Activated naive CD4-positive, alpha-beta T cell treated with anti-CD3 and anti-CD28 coated beads, Interleukin-2, amount 50 U/mL, for 72 hours (primary cell): Measurements from ENCODE around the gene PTPRM. TPM values are rescaled to one million over a fixed set of nuclear protein-coding genes. Genes with fewer than 3 reads are reported as not detected.

Experiments used
- ATAC-seq, 2 donors: fragments of 150-1000 bp; cut with Tn5 transposase; 2 replicates each; pipeline ENCODE4 v1.10.0; 2021; ENCODE audit warnings: mild to moderate bottlenecking in 2 of 2, moderate library complexity in 2 of 2
- DNase-seq, 2 donors: peaks; one replicate each; pipeline ENCODE4 v3.0.0; 2021 to 2022; ENCODE audit warnings: low spot score in 2 of 2
- H3K27ac Mint-ChIP-seq, 2 donors: one replicate each; pipeline ENCODE4 v1.8.0; 2022; ENCODE audit warnings: mild to moderate bottlenecking in 2 of 2, mixed read lengths in 2 of 2
- H3K36me3 Mint-ChIP-seq, 2 donors: one replicate each; pipeline ENCODE4 v1.8.0; 2022; ENCODE audit warnings: mixed read lengths in 2 of 2
- H3K9me3 Mint-ChIP-seq, 2 donors: one replicate each; pipeline ENCODE4 v1.8.0; 2022; ENCODE audit warnings: mixed read lengths in 2 of 2
- total RNA-seq, 2 donors: library from RNA; stranded (reverse); gene quantifications; one replicate each; pipeline ENCODE4 v1.2.3, GENCODE V29; 2022

The PTPRM gene
- total RNA-seq, 2 donors from 2014 or later: 1.7 to 2.8 TPM

DNA sequence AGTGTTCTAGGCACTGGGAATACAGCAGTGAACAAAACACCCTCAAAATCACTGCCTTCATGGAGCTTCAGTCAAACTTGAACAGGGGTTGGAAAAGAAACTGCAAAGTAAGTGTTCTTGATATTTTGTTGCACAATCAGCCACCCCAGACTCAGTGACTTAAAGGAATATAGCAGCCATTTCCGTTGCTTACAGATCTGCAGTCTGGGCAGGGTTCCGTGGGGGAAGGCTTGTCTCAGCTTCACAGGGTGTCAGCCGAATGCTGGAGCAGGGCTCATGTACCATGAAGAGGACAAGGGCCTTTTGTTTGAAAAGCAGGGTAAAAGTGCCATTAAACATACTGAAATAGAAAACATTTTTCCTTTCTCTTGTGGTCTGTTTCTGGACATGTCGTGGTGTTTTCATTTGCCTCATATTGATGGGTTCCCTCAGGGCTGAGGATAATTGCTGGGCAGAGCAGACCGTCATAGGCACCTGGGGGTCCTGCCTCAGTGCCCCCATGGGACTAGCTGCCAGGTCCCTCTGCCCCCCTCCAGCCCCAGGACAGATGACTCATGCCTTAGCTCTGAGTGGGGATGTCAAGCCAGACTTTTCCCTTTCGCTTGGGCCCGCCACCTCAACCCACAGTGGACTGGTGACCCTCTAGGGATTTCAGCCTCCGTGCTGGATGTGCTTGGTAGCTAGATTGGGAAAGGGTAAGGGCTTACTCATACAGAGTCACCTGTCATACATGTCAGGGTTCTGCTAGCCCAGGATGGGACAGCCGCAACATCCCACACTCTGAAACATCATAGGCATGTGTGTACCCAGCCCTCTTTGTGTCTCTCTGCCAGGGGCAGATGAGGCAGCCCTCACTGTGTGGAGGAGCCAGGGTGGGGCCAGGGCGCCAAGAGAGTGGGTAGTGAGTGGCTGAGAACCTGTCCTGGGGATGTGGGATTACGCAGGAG is 96.5 kb downstream of the PTPRM start:
- DNase-seq: no peak
- no peaks in the 10 kb centered on the region for H3K36me3 Mint-ChIP-seq
- no peak for ATAC-seq
- no peak overlapping the region for H3K27ac Mint-ChIP-seq
- H3K9me3 Mint-ChIP-seq: peaks cover 1 to 3% of the 10 kb centered on the region in 2 donors

DNA sequence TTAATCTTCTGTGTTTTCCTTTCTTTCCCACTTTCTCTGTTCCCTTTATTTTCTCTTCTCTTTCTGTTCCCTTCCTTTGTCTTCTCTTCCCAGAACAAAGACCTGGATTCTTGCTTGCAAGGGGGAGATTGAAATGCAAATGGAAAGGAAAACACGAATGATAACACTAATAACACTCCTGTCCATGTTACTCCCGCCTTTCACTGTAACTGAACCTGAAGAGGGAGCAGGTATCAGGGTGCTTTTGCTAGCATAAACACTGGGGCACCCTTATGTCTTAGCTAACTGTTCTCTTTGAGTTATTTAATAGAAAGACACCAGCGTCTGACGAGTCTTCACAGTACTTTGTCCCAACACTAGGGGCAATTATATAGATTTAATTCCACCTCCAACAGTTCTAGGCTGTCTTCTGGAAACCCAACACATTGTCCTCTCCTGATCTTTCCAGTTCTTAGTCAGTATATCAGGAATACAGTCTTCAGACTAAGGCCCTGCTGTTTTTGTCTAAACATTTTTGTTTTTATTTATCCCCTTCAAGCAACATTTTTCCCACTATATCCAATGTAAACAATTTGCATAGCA is 99.2 kb downstream of the PTPRM start:
- Mint-ChIP-seq H3K9me3 (peaks cover 3 to 5% of the 10 kb centered on the region in 2 donors), H3K36me3 (peaks cover 0 to 7% of the 10 kb centered on the region in 2 donors), H3K27ac (no peak overlapping the region)
- ATAC-seq (no peak), DNase-seq (no peak)

GRCh38 chr18:7668392-7668791 is 101.3 kb downstream of the PTPRM start:
- ATAC-seq (no peak), DNase-seq (no peak)
- peaks cover 0 to 7% of the 10 kb centered on the region in 2 donors for H3K36me3 Mint-ChIP-seq
- peaks cover 4 to 5% of the 10 kb centered on the region in 2 donors for H3K9me3 Mint-ChIP-seq
- no peak overlapping the region for H3K27ac Mint-ChIP-seq

DNA sequence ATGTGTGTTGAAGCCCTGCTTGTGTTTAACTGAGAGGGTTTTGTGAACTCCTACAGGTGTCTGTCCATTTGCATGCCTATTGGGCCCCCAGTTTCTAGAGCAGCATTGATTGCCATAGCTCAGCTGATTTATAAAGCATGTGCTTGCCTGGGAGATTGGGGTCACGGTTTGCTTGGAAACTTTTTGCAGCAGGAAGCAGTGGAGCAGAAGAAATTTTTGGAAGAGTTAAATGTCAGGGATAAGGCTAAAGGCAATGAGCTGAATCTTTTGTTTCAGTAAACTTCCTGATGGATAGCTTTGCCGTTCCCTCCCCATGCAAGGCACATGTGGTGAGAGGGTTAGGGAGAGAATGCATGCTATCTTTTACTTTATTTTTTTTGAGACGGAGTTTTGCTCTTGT is 102.2 kb downstream of the PTPRM start:
- Mint-ChIP-seq H3K9me3 (peaks cover 5 to 8% of the 10 kb centered on the region in 2 donors), H3K36me3 (peaks cover 0 to 7% of the 10 kb centered on the region in 2 donors), H3K27ac (no peak overlapping the region)
- no peak for DNase-seq
- ATAC-seq: no peak

DNA sequence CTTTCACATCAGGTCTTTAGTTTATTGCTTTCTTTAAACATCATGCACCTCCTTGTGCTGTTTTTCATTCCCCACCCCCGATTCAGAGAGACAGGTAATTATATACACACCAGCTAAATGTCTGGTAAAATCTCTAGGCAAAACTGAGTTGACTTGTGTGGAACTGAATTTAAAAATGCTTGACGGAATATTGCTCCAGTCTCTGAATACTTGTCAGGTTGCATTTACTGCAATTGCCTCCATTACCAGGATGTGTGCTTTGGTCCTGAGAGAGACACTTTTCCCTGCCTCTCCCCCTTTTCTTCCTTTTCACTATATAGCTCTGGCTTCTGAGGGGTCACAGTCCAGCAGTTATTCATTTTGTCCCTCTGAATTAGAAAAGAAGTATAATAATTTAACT is 104.0 kb downstream of the PTPRM start:
- DNase-seq: no peak
- no peak overlapping the region for H3K27ac Mint-ChIP-seq
- ATAC-seq: no peak
- H3K36me3 Mint-ChIP-seq: peaks cover 0 to 7% of the 10 kb centered on the region in 2 donors
- peaks cover 5 to 12% of the 10 kb centered on the region in 2 donors for H3K9me3 Mint-ChIP-seq

- H3K9me3 Mint-ChIP-seq: peaks cover 0 to 12% of the 10 kb centered on the region in 2 donors
- ATAC-seq (no peak), DNase-seq (no peak)
- no peaks in the 10 kb centered on the region for H3K36me3 Mint-ChIP-seq
- H3K27ac Mint-ChIP-seq: no peak overlapping the region
Measured at GRCh38 chr18:7676253-7676873, 109.2 kb downstream of the PTPRM start.

DNA sequence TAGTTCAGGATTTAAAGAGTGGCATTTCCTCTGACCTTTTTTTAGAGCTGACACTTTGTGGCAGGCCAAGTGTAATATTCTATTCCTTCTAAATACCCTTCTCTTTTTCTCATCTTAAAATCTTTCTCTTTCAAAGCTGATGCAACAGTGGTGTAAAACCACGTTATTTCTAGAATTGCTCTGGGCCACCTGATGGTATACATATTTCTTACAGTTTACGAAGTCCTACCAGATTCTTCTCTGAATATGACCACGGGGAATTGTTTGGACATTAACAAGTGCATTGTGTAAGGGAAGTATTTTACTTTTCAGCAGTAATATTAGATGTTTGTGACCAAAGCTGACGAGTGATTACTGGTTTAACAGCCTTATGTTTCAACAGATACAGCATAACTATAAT is 109.9 kb downstream of the PTPRM start:
- DNase-seq: no peak
- H3K9me3 Mint-ChIP-seq: peaks cover 0 to 12% of the 10 kb centered on the region in 2 donors
- no peak overlapping the region for H3K27ac Mint-ChIP-seq
- H3K36me3 Mint-ChIP-seq: no peaks in the 10 kb centered on the region
- ATAC-seq: no peak

DNA sequence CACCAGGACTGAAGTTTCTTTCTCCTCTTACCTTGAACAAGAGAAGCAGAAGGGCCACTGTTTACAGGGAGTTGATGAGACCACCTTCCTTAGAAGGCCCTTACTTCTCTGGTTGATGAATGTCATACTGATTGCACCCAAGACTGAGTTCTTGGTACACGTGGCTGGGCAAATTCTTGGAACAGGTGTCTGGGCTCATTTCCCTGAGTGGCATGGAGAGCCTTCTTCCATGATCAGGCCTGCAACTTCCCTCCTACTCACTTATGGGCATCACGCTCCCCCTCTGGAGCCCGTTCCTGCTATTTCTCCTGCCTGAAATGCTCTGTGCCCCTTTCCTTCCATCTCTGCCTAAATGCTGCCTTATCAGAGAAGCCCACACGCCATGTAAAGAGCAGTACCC is 110.3 kb downstream of the PTPRM start:
- no peak for ATAC-seq
- H3K36me3 Mint-ChIP-seq: no peaks in the 10 kb centered on the region
- peaks cover 0 to 12% of the 10 kb centered on the region in 2 donors for H3K9me3 Mint-ChIP-seq
- H3K27ac Mint-ChIP-seq: no peak overlapping the region
- no peak for DNase-seq

GRCh38 chr18:7678389-7678788 is 111.3 kb downstream of the PTPRM start:
- no peak for ATAC-seq
- Mint-ChIP-seq H3K27ac (no peak overlapping the region), H3K9me3 (peaks cover 0 to 8% of the 10 kb centered on the region in 2 donors), H3K36me3 (no peaks in the 10 kb centered on the region)
- no peak for DNase-seq

DNA sequence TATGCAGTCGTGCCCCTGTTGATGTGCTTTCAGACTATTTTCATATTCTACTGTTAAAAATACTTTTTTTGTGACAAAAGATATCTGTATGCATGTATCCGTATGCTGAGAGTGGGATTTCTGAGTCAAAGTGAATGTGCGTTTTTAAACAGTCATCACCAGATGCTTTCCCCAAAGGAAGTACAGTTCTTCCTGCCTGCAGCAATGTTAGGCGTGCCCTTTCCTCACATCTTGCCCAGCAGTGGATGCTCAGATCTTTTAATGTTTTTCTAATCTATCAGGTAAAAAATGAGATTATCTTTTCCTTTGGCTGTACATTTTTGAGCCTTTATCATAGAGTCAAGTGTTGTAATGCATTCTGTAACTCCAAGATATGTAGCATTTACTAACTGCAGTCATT is 111.7 kb downstream of the PTPRM start:
- no peak overlapping the region for H3K27ac Mint-ChIP-seq
- H3K9me3 Mint-ChIP-seq: peaks cover 0 to 4% of the 10 kb centered on the region in 2 donors
- DNase-seq (no peak), ATAC-seq (no peak)
- no peaks in the 10 kb centered on the region for H3K36me3 Mint-ChIP-seq

DNA sequence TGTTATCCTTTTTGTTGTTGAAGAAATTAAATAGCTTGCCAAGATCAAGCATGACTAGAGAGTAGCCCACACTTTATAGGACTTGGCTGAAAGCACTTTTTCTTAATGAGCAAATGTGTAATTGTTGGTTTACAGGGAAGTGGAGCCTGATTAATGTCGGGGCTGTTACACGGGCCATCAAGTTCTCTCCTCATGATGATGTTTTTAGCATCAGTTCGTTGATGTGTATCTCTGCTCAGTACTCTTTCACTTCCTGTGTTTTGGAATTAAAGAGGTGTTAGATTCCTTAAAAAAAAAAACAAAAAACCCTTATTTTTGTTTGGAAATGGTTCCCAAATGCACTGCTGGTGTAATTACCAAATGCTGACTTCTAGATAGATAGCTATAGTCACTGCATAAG is 114.2 kb downstream of the PTPRM start:
- ATAC-seq (no peak), DNase-seq (no peak)
- peaks cover 0 to 4% of the 10 kb centered on the region in 2 donors for H3K9me3 Mint-ChIP-seq
- H3K27ac Mint-ChIP-seq: no peak overlapping the region
- no peaks in the 10 kb centered on the region for H3K36me3 Mint-ChIP-seq

DNA sequence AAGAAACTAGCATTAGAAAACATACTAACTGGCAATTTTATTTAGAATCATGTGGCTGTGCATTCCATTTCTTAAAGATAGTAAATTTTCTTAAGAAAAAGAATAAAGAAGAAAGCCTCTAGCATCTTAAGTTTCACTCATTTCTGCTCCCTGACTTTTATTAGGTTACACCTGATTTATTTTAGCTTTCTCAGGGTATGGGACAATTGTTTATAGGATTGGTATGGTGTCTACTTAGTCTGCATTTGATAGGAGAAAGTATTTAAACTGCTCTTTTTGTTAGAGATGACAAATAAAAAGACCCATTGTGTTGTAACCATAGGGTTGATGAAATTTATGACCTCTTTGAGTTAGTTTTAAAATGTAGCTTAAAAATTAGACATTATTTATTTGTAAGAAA is 115.2 kb downstream of the PTPRM start:
- Mint-ChIP-seq H3K27ac (peak overlapping the region in 1 of 2 donors; percentile 60), H3K9me3 (peaks cover 0 to 4% of the 10 kb centered on the region in 2 donors), H3K36me3 (no peaks in the 10 kb centered on the region)
- DNase-seq (no peak), ATAC-seq (no peak)

- ATAC-seq (no peak), DNase-seq (no peak)
- H3K36me3 Mint-ChIP-seq: no peaks in the 10 kb centered on the region
- no peak overlapping the region for H3K27ac Mint-ChIP-seq
- H3K9me3 Mint-ChIP-seq: peaks cover 0 to 4% of the 10 kb centered on the region in 2 donors
Measured at GRCh38 chr18:7683753-7684152, 116.6 kb downstream of the PTPRM start.

DNA sequence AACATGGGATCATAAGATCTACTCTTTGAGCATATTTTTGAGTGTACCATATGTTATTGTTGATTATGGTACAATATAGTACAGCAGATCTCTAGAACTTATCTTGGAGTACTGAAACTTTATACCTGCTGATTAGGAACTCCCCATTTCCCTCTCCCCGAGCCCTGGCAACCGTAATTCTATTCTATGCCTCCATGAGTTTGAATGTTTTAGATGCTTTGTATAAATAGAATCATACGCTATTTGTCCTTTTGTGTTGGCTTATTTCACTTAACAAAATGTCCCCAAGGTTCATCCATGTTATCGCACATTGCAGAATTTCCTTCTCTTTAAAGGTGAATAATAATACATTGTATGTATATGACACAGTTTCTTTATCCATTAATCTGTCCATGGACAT is 117.2 kb downstream of the PTPRM start:
- Mint-ChIP-seq H3K36me3 (no peaks in the 10 kb centered on the region), H3K9me3 (peaks cover 0 to 4% of the 10 kb centered on the region in 2 donors)
- ATAC-seq: no peak

GRCh38 chr18:7684966-7685365 is 117.8 kb downstream of the PTPRM start:
- no peak for ATAC-seq
- H3K9me3 Mint-ChIP-seq: peaks cover 0 to 4% of the 10 kb centered on the region in 2 donors
- H3K36me3 Mint-ChIP-seq: no peaks in the 10 kb centered on the region
- no peak overlapping the region for H3K27ac Mint-ChIP-seq
- no peak for DNase-seq

More for the DNA sequence above, 117.2 kb downstream of the PTPRM start:
- no peak for DNase-seq
- no peak overlapping the region for H3K27ac Mint-ChIP-seq

GRCh38 chr18:7686278-7686677 is 119.2 kb downstream of the PTPRM start:
- ATAC-seq (no peak), DNase-seq (no peak)
- Mint-ChIP-seq H3K27ac (no peak overlapping the region), H3K9me3 (peaks cover 0 to 4% of the 10 kb centered on the region in 2 donors), H3K36me3 (no peaks in the 10 kb centered on the region)

- H3K27ac Mint-ChIP-seq: no peak overlapping the region
- peaks cover 7 to 11% of the 10 kb centered on the region in 2 donors for H3K9me3 Mint-ChIP-seq
- DNase-seq: no peak
- H3K36me3 Mint-ChIP-seq: no peaks in the 10 kb centered on the region
- ATAC-seq: no peak
Measured at GRCh38 chr18:7688580-7688979, 121.5 kb downstream of the PTPRM start.
